ENCODE data around the gene KRTAP5-5.

- no peak for TF ChIP-seq POLR2AphosphoS5 (IDR thresholded peaks at IDR 0.05; ENCODE audit: low read depth)
- TF ChIP-seq CTCF (conservative IDR thresholded peaks at IDR 0.05; ENCODE audit: low read depth in 2 of 2), result no peak
- no peak for TF ChIP-seq JUNB (IDR thresholded peaks at IDR 0.05; ENCODE audit: unreplicated experiment)
- TF ChIP-seq REST (IDR thresholded peaks at IDR 0.05; ENCODE audit: unreplicated experiment), result no peak
- TF ChIP-seq EZH2phosphoT487 (IDR thresholded peaks at IDR 0.05; ENCODE audit: unreplicated experiment), result no peak
- TF ChIP-seq ZNF114 (CRISPR knock-in tag; IDR thresholded peaks at IDR 0.05), result no peak
- TF ChIP-seq CREB1 (CRISPR knock-in tag; IDR thresholded peaks at IDR 0.05; ENCODE audit: low read depth), result no peak
- no peak for TF ChIP-seq EZH2 (IDR thresholded peaks at IDR 0.05; ENCODE audit: low read depth, unreplicated experiment)
- TF ChIP-seq STAT1 (IDR thresholded peaks at IDR 0.05; ENCODE audit: unreplicated experiment), result no peak
- no peak for TF ChIP-seq ZNF331 (CRISPR knock-in tag; IDR thresholded peaks at IDR 0.05; ENCODE audit: low read depth)
These were observed 1.5 kb downstream of the KRTAP5-5 start for GRCh38 chr11:1631066-1631568.
